Activated naive CD4-positive, alpha-beta T cell treated with Interleukin-2 at 50 U/mL for 16 hours (primary cell): ENCODE data around the gene IKZF2.

Source experiments
- DNase-seq: peaks from one replicate; pipeline ENCODE4 v3.0.0-alpha.2; 2020

IKZF2 gene

GRCh38 chr2:212995920-212996319, 155.5 kb downstream of the IKZF2 start:
- DNase-seq: no peak

GRCh38 chr2:212994976-212995375, 156.4 kb downstream of the IKZF2 start:
- no peak for DNase-seq

DNA sequence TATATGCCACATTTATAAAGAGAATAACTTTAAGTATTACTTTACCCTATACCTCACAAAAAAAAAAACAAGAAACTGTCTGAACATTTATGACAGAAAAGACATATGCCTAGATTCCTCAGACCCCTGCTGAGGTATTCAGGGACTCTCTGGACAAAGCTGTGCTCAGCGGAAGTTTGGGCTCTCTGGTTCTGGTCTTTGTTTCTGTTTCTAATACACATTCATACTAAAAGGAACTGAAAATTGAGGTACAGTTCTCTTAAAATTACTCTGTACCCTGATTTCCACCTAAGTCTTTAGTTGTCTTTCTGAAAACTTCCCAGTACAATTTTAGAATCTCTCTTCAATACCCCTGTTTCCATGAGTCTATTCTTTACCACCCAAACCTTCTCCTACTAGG, 160.3 kb downstream of the IKZF2 start:
- no peak for DNase-seq

GRCh38 chr2:212990697-212991096, 160.7 kb downstream of the IKZF2 start:
- no peak for DNase-seq

DNA sequence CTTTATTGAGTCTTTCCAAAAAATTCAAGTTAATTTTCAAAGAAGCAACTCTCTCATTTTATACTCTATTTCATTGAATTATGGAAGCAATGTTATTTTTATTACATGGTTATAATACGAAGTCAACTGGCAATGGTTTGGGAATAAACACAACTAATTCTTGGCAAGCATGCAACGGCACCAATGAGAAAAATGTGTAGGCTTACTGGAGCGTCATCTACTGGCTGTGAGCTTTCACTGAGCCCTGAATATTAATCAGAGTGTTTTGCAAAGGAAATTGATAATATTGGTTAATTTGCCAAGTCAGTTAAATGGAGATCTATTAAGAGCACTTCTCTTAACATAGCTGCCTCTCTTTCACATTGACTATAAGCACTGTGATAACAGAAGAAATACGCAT, 163.9 kb downstream of the IKZF2 start:
- DNase-seq: no peak

- DNase-seq: no peak
These were observed 167.3 kb downstream of the IKZF2 start for GRCh38 chr2:212984129-212984528.

DNA sequence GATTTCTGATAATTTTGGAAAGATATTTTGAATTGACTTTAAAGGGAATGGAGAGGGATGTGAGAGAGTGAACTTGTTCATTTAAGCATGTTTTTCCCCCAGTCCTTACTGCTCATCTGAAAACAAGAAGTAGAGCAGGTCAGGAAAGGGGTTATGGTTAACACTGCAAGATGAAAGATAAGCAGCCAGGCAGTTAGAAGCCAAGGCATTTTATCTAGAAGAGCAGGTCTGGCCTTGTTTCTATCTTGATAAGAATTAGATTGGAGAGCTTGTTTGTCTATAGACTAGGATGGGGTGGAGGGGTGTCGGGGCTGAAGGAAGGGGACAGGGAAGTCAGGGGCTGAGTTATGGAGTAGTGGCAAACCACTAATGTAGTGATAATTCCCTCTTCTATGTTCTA, 171.6 kb downstream of the IKZF2 start:
- no peak for DNase-seq

DNA sequence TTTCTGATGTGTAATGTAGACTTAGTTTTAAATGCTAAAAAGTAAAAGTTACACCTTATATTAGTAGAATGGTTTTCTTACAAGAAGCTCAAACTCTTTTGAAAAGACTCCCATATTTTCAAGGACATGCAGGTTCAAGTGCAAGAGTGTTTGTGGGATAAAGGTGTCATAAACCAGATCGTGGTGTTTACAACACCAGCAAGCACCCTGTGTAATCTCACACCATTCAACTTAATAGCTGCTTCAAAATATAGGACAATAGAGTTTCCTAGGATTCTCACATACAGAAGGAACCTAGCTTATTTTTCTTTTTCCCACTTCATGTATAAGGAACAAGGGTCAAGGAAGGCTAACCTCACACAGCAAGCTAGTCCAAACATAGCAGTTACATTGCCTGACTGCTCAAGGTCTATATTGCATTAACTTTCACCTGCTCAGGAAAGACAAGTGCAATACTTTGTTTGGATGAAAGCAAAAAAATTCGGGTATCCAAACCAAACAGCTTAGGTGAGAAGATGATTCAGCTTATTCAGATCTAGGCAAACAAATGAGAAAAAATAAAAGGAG, 172.3 kb downstream of the IKZF2 start:
- DNase-seq: no peak

DNA sequence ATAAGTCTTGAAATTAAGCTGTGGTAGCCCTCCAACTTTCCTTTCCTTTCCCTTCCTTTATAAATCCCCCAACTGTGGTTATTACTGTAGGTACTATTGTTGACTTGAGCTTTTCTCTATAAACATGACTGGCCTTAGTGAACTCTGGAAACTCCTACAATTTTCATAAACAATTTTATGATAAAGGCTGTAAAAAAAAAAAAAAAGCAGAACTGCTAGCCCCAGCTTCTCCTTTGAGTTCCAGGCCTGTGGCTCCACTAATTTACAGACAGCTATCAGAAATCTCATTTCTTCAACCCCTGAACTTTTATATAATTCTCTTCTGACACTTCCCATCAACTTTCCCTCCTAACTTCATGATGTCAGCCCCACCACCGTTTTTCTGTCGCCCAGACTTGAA, 174.3 kb downstream of the IKZF2 start:
- DNase-seq: no peak

- DNase-seq: no peak
These were observed 176.1 kb downstream of the IKZF2 start for GRCh38 chr2:212975333-212975732.

DNA sequence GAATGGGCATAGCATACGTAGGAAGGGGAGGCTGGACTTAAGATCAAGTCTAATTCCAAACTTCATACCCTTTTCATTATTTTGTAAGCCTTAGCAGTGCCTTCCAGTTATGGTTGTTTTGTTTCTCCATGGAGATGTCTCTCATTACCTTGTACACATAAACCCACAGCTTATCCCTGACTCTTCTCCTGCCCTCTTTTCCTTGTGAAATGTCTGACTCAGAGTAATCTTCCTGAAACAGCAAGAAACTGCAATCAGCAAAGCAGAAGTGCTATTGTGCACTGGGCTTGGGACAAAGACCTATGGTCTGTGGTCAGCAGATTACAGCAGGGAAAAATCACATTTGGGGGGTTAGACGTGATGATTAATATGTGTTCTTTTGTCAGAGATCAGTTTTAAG, 176.7 kb downstream of the IKZF2 start:
- DNase-seq: no peak

DNA sequence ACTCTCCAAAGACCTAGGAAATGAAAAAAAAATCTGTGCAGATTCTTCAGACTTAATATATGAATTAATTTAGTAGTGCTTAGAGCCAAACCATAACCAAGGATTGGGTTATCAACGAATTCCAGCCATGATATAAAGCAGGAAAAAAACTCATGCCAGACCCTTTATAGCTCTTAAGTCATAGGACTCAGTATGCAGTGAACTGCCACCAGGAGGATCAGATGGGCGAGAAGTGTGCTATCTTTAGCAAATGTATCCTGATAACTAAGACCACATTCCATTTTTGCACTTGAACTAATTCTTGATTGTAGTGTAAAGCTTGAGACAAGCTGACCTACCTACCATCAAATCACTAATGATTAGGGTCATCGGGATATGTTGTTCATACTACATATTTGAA, 178.1 kb downstream of the IKZF2 start:
- DNase-seq: no peak

DNA sequence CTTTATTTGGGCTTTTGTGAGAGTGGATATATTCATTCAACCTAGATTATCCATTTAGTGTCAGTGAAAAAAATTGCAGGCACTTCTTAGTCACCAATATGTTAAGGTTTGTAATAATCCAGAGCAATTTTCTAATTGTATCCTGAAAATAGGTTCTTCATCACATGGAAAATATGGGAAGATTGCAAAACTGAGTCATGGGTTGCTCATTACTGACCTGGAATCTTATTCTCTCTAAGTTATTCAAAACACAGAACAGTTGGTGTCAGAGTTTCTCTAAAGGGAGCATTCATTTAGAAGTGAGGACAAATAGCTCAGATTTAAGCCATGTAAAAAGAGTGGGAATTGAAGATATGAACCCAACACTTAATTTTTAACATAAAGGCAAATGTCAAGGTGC, 181.3 kb downstream of the IKZF2 start:
- DNase-seq: no peak

DNA sequence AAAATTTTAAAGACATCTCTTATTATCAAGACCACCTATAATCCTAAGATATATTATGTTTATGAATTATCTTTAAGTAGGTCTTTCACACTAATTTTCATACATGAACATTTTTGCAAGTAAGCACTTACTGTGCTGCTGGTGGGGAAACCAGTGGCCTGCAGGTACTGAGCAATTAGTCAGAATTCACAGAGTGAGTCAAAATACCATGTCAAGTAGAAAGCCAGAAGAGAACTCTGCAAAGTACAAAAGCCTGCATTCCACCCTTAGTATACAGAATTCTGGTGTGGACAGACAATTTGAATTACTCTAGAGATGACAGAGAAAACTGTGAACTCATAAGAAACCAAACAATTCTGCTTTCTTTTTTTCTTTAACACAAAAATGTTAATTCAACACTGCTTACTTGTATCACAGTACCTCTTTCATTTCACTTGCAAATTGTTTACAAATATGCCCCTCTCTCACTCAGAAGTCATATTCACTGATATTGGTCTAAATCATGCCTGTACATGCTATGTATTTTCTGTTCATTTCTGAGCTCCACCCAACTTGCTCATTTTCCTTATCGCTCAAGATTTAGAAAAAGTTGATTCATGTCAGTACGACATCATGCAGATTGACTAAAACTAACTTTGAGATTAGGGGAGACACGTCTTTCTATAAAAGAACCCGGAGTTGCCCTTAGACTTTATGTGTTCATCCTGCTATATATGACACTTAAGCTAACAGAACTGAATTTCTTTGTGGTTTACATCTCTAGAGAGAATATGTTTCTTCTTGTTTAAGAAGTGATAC, 182.9 kb downstream of the IKZF2 start:
- DNase-seq: no peak

DNA sequence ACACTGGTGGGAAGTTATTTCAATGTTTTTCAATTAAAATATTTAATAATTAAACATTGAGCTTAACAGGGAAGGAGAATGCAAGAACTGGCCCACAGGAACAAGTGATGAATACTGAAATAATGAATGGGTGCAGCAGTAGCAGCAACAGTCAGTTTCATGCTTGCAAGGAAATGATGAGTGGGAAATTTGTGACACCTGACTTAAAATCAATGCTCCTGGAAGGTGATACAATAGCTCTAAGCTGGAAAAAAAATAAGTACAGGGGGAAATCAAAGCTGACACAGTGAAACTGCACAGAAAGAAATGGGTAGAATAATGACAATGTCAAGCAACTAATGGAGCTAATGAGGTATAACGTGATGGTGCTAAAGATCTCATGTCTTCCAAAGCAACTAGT, 184.5 kb downstream of the IKZF2 start:
- no peak for DNase-seq

DNA sequence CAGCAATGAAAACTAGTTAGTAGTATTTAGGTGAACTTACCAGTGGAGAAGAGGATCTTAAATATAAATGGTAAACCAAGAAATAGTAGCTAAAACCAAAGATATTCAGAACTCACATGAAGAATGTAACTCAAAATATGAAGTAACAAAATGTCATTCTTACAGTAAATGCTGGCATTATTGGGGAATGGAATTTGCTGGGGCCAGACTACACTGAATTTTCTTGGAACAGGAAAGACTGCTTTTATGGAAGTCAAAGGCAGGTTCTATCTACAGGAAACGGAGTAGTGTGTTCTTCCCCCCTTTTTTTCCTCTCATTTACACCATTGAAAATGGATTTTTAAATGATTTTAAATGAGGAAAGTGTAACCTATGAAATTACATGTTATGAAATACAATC, 188.7 kb downstream of the IKZF2 start:
- no peak for DNase-seq

GRCh38 chr2:212961255-212961654, 190.2 kb downstream of the IKZF2 start:
- DNase-seq: no peak

DNA sequence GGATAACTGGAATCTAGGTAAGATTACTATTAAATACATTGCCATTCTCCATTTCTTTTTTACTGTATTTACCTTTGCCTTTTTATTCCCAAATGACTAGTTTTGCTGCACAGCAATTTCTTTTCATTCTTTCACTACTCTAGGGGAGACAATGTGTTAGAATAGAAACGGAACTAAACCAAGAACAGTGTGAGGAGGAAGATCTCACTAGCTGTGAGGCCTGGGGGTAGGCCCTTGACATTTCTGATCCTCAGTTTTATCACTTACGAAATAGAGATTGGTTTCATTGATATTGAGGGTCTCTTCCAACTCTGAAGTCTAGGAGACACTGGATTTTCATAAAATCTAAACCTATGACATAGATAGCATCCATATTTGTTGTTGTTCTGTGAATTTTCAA, 191.1 kb downstream of the IKZF2 start:
- DNase-seq: no peak

- no peak for DNase-seq
These were observed 191.8 kb downstream of the IKZF2 start for GRCh38 chr2:212959471-212960117.

DNA sequence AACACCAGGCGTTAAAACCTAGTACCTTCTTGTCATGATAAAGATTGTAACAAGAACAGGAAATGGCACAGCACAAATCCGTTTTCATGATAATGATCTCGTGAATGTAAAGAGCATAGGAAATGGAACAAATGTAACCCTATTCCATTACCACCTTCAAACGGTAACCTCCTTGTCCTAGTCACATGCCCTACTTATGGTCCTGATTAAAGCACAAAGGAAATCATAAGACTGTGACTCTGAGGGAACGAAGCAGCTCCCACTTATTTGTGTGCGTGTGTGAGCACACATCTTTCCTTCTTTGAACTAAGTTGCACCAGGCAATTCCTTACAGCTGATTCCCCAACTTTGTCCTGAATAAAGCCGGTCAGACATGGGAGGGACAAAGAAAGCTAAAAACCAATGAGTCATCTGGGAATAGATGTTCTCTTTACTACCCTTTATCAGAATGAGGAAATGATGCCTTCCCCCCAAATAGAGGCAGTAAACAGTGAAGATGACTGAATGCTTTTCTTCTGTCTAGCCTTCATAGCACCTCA, 192.6 kb downstream of the IKZF2 start:
- no peak for DNase-seq

DNA sequence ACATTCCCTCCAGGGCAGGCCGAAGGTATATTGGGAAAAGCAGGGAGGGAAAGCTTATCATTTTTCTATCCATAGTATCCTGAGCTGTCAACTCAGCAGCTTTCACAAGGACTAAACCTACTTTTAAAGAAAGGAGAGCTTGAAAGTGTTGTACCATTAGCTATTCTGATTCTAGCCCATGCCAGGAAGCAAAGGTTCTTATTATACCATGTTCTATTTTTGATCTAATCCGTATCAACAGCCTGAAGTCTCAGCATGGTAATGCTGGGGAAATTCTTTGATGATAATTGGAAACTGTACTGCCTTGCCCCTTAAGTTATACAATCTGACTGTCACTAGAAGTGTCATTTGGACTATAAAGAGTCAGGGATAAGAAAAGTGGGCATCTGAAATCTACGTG, 193.3 kb downstream of the IKZF2 start:
- DNase-seq: no peak

- DNase-seq: no peak
These were observed 193.8 kb downstream of the IKZF2 start for GRCh38 chr2:212957624-212958023.

DNA sequence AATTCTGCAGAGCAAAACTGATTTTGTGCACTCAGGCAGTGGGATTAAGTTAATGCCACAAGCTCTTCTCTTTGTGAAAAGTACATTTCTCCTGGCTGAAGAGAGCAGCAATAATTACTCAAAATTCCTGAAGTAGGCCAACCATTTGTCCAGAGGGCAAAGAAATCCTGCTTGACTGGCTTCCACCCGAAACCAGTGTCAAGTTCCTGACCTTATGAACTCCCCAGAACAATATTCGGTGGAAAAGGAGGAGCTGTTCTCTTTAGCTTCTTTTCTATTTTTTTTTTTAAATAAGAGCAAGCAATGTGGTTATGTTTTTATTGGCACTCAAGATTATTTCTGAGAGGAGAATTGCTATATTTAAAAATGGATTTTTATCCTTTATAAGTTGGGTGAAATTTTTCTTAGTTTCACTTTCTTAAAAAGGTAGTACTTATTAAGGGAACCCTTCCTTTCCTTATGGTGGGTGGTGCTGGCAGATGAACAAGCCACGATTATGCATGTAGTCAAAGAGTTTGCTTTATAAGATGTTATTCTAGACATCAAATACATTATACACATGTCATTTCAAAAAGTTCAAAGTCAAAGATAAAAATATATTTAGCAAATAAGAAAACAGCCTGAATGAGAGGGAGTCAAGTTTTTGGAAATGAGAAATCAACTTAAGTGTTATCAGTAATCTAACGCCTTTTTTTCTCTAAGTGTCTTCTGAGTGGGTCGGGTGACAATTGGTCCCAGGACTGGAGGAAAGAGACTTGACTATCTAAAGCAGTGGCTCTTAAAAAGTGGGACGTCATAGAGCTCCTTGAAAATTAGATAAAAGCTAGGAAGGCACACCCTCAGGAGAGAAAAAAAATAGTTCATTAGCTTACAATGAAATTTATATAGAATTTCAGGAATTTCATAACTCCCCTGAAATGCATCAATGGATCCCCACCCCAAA, 194.5 kb downstream of the IKZF2 start:
- no peak for DNase-seq
